Occipital lobe (tissue), 2 donors: ENCODE results near the gene NDUFC2. TPM values are rescaled to one million over a fixed set of nuclear protein-coding genes. Genes with fewer than 3 reads are reported as not detected.
"Not testable (repeated sequence)": the region's sequence is repeated elsewhere in the genome, so short reads cannot be mapped to it uniquely, and the experiment has no call there.

Source experiments
- DNase-seq: peaks from one replicate; lab custom pipeline; 2025; lab: John Stamatoyannopoulos, UW
- total RNA-seq: library from RNA; depleted of rRNA; stranded (reverse); fragments of >200 nt; gene quantifications from one replicate; pipeline ENCODE4 v1.2.3, GENCODE V29; 2014

Gene NDUFC2
- total RNA-seq, 1 donor from 2014 or later = 68.0 TPM

DNA sequence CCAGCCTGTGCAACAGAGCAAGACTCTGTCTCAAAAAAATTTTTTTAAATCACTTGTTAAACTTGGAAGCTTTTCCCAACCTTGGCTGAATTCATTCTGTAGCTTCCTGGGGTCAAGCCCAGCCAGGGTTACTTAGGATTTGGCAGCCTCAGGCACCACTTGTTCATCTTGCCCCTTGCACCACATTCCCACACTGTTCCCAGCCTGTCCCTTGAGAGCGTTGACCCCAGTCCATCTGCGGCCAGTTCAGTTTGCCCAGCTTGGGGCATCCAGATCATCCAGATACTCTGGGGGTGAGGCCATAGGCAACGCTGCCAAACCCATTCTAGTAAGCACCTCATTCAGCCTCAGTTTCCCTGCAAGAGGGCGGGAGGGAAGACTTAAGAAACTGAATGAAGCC is 24.7 kb downstream of the NDUFC2 start:
- no peak for DNase-seq

DNA sequence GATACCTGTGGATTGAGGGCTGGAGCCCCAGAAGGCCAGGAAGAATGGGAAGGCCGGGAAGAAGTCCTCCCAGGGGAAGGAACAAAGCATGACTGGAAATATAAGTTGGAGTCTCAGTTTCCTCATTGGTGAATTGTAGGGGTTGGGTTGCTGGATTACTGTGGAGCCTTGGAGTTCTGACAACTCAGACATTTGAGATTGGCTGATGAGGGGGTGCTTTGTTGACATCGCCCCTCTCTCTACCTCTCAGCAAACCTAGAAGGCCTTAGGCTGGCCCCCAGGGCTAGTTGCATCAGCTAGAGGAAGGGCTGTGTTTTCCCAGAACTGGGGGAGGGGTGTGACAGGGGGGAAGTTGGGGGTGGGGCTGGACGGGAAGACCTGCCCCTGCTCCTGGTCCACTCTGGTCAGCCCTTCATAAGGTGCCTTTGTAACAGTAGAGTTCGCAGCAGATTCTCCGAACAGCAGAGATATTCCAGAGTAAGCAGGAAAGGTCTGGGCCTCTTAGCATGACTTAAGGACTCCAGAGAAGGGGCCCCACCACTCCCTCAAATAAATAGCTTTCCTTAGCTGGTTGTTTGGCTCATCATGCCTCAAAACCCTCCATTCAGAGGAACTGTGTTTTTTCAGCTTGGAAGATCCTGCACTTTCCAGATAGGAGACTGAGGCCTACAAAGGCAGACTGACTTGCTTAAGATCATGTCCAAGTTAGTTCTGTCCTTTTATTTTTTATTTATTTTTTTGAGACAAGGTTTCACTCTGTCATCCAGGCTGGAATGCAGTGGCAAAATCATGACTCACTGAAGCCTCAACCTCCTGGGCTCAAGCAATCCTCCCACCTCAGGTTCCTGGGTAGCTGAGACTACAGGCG is 28.5 kb downstream of the NDUFC2 start:
- DNase-seq = no peak

DNA sequence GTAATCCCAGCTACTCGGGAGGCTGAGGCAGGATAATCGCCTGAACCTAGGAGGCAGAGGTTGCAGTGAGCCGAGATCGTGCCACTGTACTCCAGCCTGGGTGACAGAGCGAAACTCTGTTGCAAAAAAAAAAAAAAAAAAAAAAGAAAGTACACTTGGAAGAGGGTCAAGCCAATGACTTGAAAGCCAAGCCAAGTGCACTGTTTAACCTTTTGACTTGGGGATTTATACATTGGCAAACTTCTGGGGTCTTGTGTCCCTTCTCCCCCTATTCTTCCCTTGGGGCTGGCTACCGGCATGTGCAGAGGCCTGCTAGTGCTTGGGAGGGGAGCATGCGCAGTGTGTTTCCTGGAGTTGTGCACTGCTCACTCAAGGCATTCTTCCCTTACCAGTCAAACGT is 30.3 kb downstream of the NDUFC2 start:
- DNase-seq = no peak

DNA sequence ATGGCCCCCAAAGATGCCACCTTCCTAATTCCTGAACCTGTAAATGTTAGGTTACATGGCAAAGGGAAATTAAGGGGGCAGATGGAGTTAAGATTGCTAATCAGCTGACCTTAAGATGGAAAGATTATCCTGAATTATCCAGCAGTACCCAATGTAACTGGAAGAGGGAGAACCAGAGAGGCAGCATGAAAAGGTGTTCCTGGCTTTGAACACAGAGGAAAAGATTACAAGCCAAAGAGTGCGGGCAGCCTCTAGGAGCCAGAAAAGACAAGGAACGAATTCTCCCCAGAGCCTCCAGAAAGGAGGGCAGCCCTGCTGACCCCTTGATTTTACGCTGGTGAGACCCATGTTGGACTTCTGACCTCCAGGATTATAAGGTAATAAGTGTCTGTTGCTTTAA is 31.1 kb downstream of the NDUFC2 start:
- DNase-seq = no peak

- no peak for DNase-seq
These were observed 33.2 kb downstream of the NDUFC2 start for GRCh38 chr11:78046486-78046854.

GRCh38 chr11:78045851-78046485 is 33.7 kb downstream of the NDUFC2 start:
- peak; percentile 77 for DNase-seq

- no peak for DNase-seq
These were observed 35.0 kb downstream of the NDUFC2 start for GRCh38 chr11:78044706-78045105.

GRCh38 chr11:78041843-78042440 is 37.7 kb downstream of the NDUFC2 start:
- DNase-seq = no peak

DNA sequence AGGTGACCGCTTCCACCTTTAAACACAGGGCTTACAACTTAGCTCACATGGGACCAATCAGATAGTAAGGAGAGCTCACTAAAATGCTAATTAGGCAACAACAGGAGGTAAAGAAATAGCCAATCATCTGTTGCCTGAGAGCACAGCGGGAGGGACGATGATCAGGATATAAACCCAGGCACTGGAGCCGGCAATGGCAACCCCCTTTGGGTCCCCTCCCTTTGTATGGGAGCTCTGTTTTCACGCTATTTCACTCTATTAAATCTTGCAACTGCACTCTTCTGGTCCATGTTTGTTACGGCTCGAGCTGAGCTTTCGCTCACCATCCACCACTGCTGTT is 38.3 kb downstream of the NDUFC2 start:
- not testable (repeated sequence) for DNase-seq

DNA sequence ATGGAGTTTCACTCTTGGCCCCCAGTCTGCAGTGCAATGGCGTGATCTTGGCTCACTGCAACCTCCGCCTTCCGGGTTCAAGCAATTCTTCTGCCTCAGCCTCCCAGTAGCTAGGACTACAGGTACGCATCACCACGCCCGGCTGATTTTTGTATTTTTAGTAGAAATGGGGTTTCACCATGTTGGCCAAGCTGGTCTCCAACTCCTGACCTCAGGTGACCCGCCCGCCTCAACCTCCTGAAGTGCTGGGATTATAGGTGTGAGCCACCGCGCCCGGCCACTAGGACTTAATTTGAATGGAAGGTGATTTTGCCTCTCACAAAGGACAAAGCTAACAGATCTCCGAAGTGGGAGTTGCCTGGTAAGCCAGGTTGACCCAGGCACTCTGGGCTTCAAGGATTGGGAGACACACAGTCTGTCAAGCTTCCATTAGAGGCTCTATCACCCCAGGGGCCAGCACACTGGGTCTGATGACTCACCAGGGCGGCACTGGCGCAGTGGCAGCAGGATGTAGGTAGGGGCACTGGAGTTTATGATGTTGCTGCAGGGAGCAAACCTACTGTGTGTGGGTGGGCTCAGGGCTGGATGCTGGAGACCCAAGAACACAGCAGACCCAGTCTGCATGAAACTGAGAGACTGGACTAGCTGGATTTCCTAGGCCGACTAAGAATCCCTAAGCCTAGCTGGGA is 38.8 kb downstream of the NDUFC2 start:
- no peak for DNase-seq

DNA sequence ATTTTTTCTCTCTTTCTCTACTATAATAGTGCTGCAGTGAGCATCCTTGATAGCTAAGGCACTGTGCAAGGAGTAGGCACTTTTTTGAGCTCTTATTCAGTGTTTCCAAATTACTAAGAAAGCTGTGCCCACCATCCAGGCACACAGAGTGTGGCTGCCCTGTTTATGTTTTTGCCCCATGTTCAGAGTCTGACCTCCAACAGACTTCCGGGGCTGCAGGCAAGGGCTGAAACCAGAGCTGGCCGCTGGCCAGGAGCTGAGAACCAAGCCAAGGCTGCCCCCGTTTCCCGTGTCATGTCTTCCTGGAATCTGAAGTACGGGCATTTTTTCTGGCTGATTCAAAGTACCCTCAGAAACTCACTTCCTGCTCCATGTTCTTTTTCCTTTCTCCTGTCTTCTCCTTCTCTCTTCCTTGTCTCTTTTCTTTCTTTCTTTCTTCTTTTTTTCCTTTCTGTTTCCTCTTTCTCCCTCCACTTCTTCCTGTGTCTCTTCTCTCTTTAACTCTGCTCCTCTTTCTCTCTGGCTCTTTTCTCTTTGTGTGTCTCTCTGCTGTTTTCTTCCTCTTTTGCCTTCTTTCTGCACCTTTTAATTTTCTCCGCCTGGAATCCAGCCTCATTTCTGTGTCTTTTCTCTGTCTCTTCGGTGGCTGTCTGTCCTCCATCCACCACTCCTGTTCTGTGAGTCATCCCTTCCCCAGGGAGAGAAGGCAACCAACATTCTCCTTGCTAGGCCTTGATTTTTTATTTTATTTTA is 39.6 kb downstream of the NDUFC2 start:
- peak; percentile 8 for DNase-seq

- DNase-seq = no peak
These were observed 40.2 kb downstream of the NDUFC2 start for GRCh38 chr11:78039391-78039918.

DNA sequence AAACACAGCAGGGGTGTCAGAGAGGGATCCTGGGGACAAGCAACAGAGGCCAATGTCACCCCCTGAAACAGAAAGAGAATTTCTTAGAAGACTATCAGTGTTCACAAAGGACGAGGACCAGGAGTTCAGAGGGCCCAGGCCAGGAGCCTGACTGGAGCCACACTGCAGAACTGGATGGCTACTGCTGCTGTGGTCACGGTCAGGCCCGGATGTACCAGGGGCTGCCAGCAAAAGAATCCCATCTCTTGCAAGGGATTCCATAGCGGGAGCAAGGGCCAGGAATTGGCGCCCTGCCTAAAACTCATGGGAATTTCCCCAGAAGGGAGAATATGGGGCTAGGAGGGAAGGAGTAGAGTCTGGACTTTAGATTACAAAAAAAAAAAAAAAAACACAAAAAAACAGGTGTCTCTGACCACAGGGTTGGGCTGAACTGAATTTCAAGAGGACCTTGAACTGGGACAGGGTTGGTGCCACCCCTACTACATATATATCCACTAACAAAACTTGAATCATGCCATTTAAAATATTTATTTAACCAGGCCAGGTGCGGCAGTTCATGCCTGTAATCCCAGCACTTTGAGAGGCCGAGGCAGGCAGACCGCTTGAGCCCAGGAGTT is 40.9 kb downstream of the NDUFC2 start:
- no peak for DNase-seq

DNA sequence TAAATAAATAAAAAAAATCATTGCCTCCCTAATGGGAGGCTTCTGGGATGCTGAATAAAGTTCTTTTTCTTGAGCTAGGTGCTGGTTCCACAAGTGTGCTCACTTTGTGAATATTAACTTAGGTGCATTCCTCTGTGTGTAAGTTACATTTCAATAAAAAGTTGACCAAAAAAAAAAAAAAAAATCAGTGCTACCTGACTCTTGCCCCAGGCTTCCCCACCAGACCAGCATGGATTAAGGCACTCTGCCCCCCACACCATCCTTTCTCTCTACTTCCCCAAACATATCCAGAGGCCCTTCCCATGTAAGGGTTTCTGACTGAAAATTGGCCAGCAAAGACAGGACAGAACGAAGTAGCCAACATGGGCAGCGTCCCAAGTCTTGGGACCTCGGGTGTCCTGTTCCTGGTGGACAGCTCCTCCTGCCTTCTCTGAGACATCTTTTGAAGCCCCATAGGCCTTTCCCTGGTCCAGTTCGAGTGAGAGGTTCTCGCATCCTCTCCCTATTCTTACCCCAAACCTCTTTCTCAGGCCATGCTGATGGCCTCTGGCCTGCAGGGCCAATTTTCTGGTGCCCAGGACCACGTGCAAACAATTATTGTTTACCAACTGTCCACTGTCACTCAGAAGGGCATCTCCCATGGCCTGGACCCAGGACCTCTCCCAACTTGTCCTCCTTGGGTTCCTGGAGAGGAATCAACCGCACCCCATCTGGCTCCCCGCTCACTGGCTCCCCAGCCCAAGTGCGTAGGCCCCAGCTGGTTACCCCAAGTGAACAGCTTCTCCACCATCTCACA is 41.6 kb downstream of the NDUFC2 start:
- no peak for DNase-seq

- DNase-seq = no peak
These were observed 42.6 kb downstream of the NDUFC2 start for GRCh38 chr11:78037056-78037455.

GRCh38 chr11:78036313-78036712 is 43.3 kb downstream of the NDUFC2 start:
- no peak for DNase-seq

GRCh38 chr11:78034623-78035022 is 45.0 kb downstream of the NDUFC2 start:
- no peak for DNase-seq

GRCh38 chr11:78033040-78033439 is 46.6 kb downstream of the NDUFC2 start:
- no peak for DNase-seq

DNA sequence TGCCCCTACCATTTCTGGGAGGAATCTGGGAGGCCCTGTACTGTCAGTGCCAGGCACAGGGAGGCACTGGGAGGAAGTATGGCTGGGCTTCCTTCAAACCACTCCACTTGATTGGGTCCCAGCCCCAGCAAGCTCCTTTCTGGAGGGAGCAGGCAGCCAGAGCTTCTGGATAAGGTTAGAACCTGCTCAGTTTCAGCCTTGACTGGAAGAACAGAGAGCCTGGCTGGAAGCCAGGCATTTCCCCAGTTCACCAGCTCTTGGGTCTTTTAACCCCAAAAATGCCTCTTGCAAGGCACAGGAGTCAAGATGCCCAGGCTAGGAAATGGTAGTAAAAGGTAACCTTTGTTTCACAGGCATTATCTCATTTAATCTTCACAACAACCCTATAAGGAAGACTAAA is 47.6 kb downstream of the NDUFC2 start:
- no peak for DNase-seq

GRCh38 chr11:78031629-78032028 is 48.0 kb downstream of the NDUFC2 start:
- DNase-seq = no peak
